ENCODE results near the gene FBN1.

Gene FBN1

GRCh38 chr15:48617619-48618018 is 27.9 kb downstream of the FBN1 start:
- DNase-seq, result no peak

GRCh38 chr15:48616216-48616615 is 29.3 kb downstream of the FBN1 start:
- DNase-seq, result no peak

- no peak for DNase-seq
These were observed 31.5 kb downstream of the FBN1 start for GRCh38 chr15:48614051-48614450.

- DNase-seq, result peak in 1 of 2 experiments; percentile 9
These were observed 36.0 kb downstream of the FBN1 start for GRCh38 chr15:48609486-48609885.

GRCh38 chr15:48607846-48608245 is 37.7 kb downstream of the FBN1 start:
- no peak for DNase-seq

- DNase-seq, result no peak
These were observed 40.9 kb downstream of the FBN1 start for GRCh38 chr15:48604567-48604966.

- DNase-seq, result no peak
These were observed 41.6 kb downstream of the FBN1 start for GRCh38 chr15:48603922-48604321.

GRCh38 chr15:48603123-48603500 is 42.4 kb downstream of the FBN1 start:
- no peak for DNase-seq

GRCh38 chr15:48602358-48603122 is 43.0 kb downstream of the FBN1 start:
- DNase-seq, result no peak

GRCh38 chr15:48601095-48601494 is 44.4 kb downstream of the FBN1 start:
- DNase-seq, result no peak

- no peak for DNase-seq
These were observed 48.7 kb downstream of the FBN1 start for GRCh38 chr15:48596841-48597240.

GRCh38 chr15:48596415-48596814 is 49.1 kb downstream of the FBN1 start:
- no peak for DNase-seq

- DNase-seq, result no peak
These were observed 49.5 kb downstream of the FBN1 start for GRCh38 chr15:48595981-48596380.

GRCh38 chr15:48592933-48593332 is 52.6 kb downstream of the FBN1 start:
- no peak for DNase-seq

- no peak for DNase-seq
These were observed 53.2 kb downstream of the FBN1 start for GRCh38 chr15:48592221-48592731.

- no peak for DNase-seq
These were observed 54.8 kb downstream of the FBN1 start for GRCh38 chr15:48590723-48591122.

GRCh38 chr15:48584812-48585563 is 60.5 kb downstream of the FBN1 start:
- no peak for DNase-seq

GRCh38 chr15:48584090-48584811 is 61.3 kb downstream of the FBN1 start:
- DNase-seq, result no peak

GRCh38 chr15:48582452-48583247 is 62.9 kb downstream of the FBN1 start:
- DNase-seq, result no peak

- no peak for DNase-seq
These were observed 64.3 kb downstream of the FBN1 start for GRCh38 chr15:48581219-48581618.

GRCh38 chr15:48580736-48581135 is 64.8 kb downstream of the FBN1 start:
- no peak for DNase-seq

- DNase-seq, result no peak
These were observed 65.4 kb downstream of the FBN1 start for GRCh38 chr15:48579945-48580671.
